CD4-positive, alpha-beta T cell treated with Interleukin-4 for 4 hours (primary cell): ENCODE results near the gene LEAP2.

Experiments used
- DNase-seq: peaks from one replicate; pipeline ENCODE4 v3.0.0-alpha.2; 2020

LEAP2 gene

DNA sequence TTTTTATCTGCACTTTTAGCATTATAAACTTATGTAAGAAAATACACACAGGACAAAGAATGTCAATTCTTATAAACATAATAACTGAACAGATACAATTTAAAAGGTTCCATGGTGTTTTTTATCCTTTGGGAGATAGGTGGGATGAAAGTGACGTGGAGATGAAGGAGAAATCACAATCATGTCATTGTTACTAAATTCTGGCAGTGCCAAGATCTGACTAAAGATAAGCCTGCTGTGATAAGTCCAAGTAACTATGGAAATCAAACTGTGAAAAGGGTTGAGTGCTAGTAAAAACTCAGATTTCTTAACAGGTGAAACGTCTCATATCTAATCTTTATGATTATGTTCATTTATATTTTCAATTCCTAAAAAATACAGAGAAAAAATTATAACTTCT is 11.1 kb downstream of the LEAP2 start:
- DNase-seq = no peak

GRCh38 chr5:132886064-132886823 is 12.8 kb downstream of the LEAP2 start:
- no peak for DNase-seq

- no peak for DNase-seq
Measured at GRCh38 chr5:132887283-132887682, 13.8 kb downstream of the LEAP2 start.

DNA sequence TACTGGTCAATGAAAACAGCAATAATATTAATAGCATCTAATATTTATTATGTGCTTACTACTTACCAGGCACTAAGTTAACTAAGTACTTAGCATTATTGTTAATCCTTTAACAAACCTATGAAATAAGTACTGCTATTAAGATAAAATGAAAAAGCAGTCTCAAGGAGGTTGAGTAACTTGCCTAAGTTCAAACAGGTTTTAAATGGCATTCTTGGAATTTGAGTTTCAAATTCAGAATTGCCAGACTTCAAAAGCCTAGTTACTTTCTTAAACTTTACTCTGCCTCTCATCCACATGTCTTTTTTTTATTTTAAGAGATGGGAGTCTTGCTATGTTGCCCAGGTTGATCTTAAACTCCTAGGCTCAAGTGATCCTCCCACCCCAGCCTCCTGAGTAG is 16.0 kb downstream of the LEAP2 start:
- no peak for DNase-seq

GRCh38 chr5:132890817-132891216 is 17.3 kb downstream of the LEAP2 start:
- DNase-seq = no peak

- DNase-seq = no peak
Measured at GRCh38 chr5:132895719-132896305, 22.3 kb downstream of the LEAP2 start.

GRCh38 chr5:132896685-132897084 is 23.2 kb downstream of the LEAP2 start:
- no peak for DNase-seq

DNA sequence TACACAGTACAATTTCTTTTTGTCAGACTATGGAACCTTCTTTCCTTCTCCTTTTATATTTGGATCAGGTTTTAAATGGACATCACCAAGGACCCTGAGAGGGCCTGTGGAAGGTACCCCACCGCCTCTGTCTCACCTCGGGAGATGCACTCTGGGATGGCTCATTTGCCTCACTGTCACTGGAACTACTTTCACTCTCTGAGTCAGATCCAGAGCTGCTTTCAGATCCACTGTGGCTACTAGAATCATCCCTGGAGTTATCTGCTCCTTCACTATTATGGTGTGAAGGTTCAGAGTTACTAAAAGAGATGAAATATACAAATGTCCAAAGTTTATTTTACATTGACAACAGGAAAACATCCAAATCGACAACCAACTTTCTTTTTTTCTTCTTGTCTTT is 24.6 kb downstream of the LEAP2 start:
- DNase-seq = no peak

DNA sequence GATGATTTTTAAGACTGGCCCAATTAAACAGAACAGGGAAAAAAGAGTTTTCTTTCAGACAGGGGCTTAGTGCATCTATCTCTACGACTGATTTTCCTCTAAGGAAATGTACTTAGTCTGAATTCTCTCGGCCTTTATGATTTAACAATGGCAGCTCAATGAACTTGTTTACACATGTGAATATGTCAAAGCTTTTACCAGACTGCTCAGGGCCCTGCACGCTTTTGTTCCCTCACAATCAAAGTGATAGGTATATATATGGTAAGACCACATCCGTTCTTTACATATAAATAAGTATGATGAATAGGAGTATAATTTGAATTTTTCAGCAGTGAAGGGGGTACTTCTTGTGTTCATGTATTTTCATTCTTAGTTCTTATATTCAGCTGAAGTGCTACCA is 27.6 kb downstream of the LEAP2 start:
- DNase-seq = no peak

DNA sequence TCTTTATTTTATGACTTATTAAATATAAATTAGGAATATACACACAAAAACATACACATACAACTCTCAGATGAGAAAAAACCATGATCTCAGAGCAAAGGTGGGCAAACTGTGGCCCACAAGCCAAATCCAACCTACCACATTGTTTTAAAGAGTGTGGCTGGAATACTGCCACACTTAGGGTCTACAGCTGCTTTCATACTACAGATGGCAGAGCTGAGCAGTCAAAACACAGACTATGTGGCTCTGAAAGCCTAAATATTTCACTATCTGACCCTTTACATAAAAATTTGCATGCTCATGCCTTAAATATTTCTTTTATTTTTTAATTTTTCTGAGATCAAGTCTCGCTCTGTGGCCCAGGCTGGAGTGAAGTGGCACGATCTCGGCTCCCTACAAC is 28.3 kb downstream of the LEAP2 start:
- DNase-seq = no peak

DNA sequence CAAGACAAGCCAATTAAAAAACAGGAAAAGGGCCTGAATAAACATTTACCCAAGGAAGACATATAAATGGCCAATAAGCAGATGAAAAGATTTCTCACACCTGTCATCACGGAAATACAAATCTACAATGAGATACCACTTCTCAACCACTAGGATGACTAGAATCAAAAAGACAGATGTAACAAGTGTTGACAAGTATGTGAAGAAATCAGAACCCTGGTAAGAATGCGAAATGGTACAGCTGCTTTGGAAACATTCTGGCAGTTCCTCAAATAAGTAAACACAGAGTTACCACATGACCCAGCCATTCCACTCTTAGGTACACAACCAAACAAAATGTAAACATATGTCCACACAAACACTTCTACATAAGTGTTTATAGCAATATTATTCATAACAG is 32.5 kb downstream of the LEAP2 start:
- no peak for DNase-seq

GRCh38 chr5:132907161-132907560 is 33.7 kb downstream of the LEAP2 start:
- DNase-seq = no peak

DNA sequence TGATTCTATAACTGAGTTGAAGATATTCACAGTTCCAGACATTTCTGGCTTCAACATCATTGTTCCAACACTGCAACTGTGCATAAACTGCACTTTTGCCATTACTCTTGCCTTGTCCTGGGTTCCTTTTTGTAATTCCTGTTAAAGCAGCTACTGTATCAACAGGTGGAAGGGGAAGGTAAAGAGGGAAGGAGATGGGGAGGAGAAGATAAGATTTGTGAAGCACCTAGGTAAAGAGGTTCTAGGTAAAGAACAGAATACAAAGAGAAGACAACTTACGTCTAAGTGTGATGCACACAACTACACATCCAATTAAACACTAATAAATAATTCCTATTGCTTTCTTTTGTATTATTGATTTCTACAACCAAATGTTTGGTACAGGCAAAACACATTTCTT is 36.2 kb downstream of the LEAP2 start:
- DNase-seq = no peak

- no peak for DNase-seq
Measured at GRCh38 chr5:132915681-132916080, 42.2 kb downstream of the LEAP2 start.

GRCh38 chr5:132916086-132916485 is 42.6 kb downstream of the LEAP2 start:
- no peak for DNase-seq
